Coronary artery (tissue), 2 donors: ENCODE data around the gene MED12L.
A peak's percentile ranks its signal among the peaks of the same experiment; 100 is the strongest.

Experiments used
- DNase-seq: peaks from one replicate; pipeline ENCODE4 v3.0.0-alpha.2; 2017; ENCODE audit warnings: low spot score
- H3K27ac ChIP-seq, 2 donors: fragments of 200-600 bp; sonication (generic); one replicate each; pipeline ENCODE4 v1.5.1; 2016 to 2019
- H3K4me3 ChIP-seq: fragments of 200-600 bp; sonication (generic); 2 replicates; pipeline ENCODE4 v1.5.1; 2016; ENCODE audit warnings: mild to moderate bottlenecking, moderate library complexity
- TF ChIP-seq, protein P1 (sequence below): fragments of 200-600 bp; sonication (generic); IDR thresholded peaks from one replicate; pipeline ENCODE4 v1.5.1; 2019; ENCODE audit warnings: antibody characterized with exemption

The MED12L gene

DNA sequence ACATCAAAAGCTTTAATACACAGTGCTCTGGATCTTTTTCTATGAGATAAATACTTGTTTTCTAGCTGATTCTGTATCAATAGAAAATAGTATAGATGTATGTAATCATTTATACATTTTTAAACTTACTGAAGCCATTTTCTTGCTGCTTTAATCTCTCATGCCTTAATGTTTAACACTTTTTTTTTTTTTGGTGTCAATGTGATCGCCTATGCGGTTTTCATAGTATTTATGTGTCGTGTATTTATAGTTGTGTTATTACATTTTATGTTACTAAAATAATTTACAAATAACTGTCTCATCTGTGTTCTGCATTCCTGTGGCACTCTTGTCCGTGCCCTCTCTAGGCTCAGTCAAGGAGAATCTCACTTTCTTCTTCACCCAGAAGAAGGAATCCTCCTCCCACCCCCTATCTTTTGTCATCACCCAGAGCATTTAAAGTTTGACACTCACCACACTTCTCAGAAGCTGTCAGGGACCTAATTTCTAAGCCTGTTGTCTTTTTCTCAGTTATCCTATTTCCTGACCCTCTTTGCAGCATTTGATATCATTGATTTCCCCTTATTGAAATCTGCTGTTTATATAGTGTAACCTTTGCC, 138.9 kb downstream of the MED12L start:
- DNase-seq = no peak
- no peak overlapping the region for H3K4me3 ChIP-seq
- TF ChIP-seq, protein P1, sequence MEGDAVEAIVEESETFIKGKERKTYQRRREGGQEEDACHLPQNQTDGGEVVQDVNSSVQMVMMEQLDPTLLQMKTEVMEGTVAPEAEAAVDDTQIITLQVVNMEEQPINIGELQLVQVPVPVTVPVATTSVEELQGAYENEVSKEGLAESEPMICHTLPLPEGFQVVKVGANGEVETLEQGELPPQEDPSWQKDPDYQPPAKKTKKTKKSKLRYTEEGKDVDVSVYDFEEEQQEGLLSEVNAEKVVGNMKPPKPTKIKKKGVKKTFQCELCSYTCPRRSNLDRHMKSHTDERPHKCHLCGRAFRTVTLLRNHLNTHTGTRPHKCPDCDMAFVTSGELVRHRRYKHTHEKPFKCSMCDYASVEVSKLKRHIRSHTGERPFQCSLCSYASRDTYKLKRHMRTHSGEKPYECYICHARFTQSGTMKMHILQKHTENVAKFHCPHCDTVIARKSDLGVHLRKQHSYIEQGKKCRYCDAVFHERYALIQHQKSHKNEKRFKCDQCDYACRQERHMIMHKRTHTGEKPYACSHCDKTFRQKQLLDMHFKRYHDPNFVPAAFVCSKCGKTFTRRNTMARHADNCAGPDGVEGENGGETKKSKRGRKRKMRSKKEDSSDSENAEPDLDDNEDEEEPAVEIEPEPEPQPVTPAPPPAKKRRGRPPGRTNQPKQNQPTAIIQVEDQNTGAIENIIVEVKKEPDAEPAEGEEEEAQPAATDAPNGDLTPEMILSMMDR = no peak
- H3K27ac ChIP-seq = no peak overlapping the region

DNA sequence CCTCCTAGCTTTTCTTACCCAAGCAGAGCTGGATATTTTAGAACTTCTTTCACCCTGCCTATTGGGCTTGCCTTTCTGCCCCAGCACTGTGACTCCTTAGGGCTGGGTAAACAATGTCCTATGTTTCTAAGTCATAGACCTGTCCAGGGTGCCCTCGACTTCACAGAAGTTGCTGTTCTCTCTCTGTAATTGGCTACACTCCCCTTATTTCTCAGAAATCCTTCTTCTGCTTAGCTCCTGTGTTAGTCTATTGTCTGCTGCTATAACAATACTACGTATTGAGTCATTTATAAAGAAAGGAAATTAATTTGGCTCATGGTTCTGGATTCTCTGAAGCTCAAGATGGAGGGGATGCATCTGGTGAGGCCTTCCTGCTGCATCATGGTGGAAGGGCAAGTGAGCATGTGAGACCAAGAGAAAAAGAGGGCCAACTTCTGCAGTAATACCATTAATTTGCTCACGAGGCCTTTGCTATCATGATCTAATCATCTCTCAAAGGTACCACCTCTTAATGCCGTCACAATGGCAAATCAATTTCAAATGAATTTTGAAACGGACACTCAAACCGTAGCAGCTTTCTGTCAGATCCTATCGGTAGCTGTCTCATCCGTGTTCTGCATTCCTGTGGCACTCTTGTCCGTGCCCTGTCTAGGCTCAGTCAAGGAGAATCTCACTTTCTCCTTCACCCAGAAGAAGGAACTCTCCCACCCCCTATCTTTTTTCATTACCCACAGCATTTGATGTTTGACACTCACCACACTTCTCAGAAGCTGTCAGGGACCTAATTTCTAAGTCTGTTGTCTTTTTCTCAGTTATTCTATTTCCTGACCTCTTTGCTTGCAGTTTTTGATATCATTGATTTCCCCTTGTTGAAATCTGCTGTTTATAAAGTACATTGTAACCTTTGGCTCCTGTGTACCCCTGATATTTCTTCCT, 139.8 kb downstream of the MED12L start:
- Histone ChIP-seq H3K4me3 (no peak overlapping the region), H3K27ac (no peak overlapping the region)
- DNase-seq = no peak
- TF ChIP-seq, protein P1 = no peak

DNA sequence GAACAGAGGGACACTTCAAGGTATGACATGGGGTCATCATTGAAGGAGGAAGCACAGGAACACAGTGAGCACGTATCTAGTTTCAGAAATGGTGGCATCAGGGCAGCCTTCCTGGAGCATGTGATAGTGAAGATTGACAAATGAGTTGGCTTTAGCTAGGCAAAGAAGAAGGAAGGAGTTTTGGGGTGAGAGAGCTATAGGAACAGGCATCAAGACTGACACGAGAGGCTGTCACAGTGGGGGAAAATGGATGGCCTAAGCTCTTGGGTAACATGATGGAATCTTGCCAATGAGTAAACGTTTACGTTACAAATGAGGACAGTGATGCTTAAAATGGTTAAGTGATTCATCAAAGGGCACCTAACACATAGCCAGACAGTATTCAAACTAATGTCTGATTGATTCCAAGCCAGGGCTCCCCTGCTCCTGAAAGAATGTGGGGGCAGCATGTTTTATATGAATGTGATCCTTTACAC, 140.7 kb downstream of the MED12L start:
- DNase-seq = no peak
- TF ChIP-seq, protein P1 = no peak
- H3K27ac ChIP-seq = no peak overlapping the region
- no peak overlapping the region for H3K4me3 ChIP-seq

DNA sequence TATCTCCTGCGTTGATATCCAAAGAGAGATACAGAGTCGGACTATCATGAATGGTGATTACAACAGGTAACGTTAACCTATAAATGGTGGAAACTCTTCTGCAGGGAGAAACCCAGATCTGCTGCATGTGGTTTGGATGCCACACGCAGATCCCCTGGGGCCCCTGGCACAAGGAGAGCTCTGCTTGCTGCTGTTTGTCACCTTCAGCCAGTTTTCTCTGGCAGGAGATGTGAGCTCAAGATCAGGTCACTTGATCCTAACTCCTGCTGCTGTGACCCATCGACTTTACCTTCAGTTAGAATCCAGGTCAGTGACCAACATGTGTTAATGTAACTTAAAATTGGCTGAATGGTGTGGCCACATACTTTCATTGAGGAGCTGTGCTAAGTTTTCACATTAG, 141.4 kb downstream of the MED12L start:
- Histone ChIP-seq H3K4me3 (no peak overlapping the region), H3K27ac (peak overlapping the region in 1 of 2 donors; percentile 49)
- DNase-seq = no peak
- TF ChIP-seq, protein P1 = no peak

DNA sequence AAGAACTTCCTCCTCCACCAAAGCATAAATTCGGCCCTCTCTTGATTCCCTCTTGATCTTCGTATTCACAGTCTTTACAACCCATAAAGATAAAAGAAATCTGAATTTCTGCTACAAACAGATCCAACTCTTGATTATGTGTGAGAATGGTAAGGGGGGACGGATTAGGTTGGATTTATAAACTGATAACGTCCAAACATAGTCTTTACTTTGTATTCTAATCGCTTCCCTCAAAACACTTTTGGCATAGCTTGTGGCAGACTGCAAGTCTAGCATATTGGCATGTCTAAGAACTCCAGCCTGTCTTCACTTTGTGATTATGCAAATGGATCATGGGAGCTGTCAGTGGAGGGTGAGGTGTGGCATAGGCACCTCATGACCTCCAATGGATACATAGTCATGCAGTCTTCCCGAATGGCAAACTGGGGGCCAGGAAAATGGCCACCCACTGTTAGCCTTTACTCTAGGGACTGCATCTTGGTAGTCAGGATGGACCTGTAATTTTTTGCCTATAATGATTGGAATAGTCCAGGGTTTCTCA, 141.9 kb downstream of the MED12L start:
- DNase-seq = no peak
- H3K4me3 ChIP-seq = no peak overlapping the region
- H3K27ac ChIP-seq = peak overlapping the region in 1 of 2 donors; percentile 49
- TF ChIP-seq, protein P1 = no peak

DNA sequence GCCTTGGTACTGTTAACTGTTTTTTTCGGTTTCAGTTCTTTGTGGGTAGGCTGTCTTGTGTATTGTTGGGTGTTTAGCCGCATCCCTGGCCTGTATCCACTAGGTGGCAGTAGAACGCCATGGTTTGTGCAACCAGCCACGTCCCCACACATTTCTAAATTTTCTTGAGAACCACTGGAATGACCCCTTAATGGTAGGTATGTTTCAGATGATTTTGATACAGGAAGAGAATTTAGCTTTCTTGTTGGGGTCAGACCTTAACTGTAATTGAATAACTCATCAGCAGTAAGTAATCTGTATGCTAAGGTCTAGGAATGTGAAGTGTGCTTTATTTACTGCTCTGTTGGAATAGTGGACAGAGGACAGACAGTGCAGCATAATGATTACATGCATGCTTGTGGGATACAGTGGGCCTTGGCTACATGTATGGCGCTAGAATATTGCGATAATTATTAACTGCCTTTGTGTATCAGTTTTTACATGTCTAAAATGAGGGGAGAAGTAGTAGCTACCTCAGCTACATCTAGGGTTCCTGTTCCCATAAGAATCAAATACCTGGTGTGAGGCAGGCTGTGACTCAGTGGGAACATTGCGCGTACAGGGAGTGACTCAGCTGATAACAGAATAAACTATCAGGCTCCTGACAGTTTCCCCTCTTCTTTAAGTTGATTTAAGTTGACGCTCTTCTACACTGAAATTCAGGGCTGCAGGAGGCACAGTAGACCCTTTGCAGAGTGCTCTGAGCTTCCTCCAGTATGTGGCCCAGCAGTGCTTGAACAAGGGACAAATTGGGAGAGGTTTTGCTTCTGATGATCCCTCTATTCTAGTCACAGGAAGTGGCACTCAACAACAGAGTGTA, 142.6 kb downstream of the MED12L start:
- TF ChIP-seq, protein P1 = peak; percentile 75
- H3K4me3 ChIP-seq = peak overlapping the region; percentile 36
- H3K27ac ChIP-seq = peak overlapping the region in 1 of 2 donors; percentile 49

More for the DNA sequence above, 142.6 kb downstream of the MED12L start:
- DNase-seq = no peak
